Neutrophil (primary cell): Measurements from ENCODE around the gene PRR9.
A peak's percentile ranks its signal among the peaks of the same experiment; 100 is the strongest.
"Not testable (repeated sequence)": the region's sequence is repeated elsewhere in the genome, so short reads cannot be mapped to it uniquely, and the experiment has no call there.

Source experiments
- H3K27ac ChIP-seq: fragments of 200-600 bp; sonication (generic); 2 replicates; pipeline ENCODE4 v1.5.1; 2016; ENCODE audit warnings: mild to moderate bottlenecking, moderate library complexity
- H3K27me3 ChIP-seq: fragments of 200-600 bp; sonication (generic); 2 replicates; pipeline ENCODE4 v1.6.0; 2016; ENCODE audit warnings: mild to moderate bottlenecking
- H3K36me3 ChIP-seq: fragments of 200-600 bp; sonication (generic); 2 replicates; pipeline ENCODE4 v1.5.1; 2017
- H3K4me1 ChIP-seq, 2 experiments: fragments of 200-600 bp in 1 of 2; sonication (generic) in 1 of 2; 1 replicate in 1 of 2; 2 replicates in 1 of 2; pipeline versions ENCODE4 v1.5.1 to v1.6.1; 2013 to 2016; ENCODE audit warnings: low read depth in 1 of 2, low read length in 1 of 2, mild to moderate bottlenecking in 1 of 2, moderate library complexity in 1 of 2; ENCODE audit not compliant: control insufficient read depth in 1 of 2, insufficient read depth in 1 of 2
- H3K4me3 ChIP-seq, 2 experiments: fragments of 200-600 bp in 1 of 2; sonication (generic) in 1 of 2; 1 replicate in 1 of 2; 2 replicates in 1 of 2; pipeline ENCODE4 v1.5.1; 2013 to 2016; ENCODE audit warnings: low read depth in 1 of 2, low read length in 1 of 2, mild to moderate bottlenecking in 1 of 2, moderate library complexity in 1 of 2
- H3K9me3 ChIP-seq: fragments of 200-600 bp; sonication (generic); 2 replicates; pipeline ENCODE4 v1.5.1; 2016
- CTCF ChIP-seq: fragments of 200-600 bp; sonication (generic); IDR thresholded peaks from 2 replicates; pipeline ENCODE4 v1.5.1; 2016; ENCODE audit warnings: antibody characterized with exemption

Gene PRR9

GRCh38 chr1:153217744-153218416 lies 496 bp downstream of the PRR9 start:
- Histone ChIP-seq H3K4me1 (no peaks in the 10 kb centered on the region), H3K27me3 (peaks cover 76% of the 10 kb centered on the region), H3K9me3 (no peaks in the 10 kb centered on the region), H3K27ac (no peak overlapping the region), H3K4me3 (no peak overlapping the region), H3K36me3 (no peaks in the 10 kb centered on the region)
- no peak for TF ChIP-seq CTCF

- no peak for TF ChIP-seq CTCF
- Histone ChIP-seq H3K9me3 (no peaks in the 10 kb centered on the region), H3K4me3 (no peak overlapping the region)
Measured at GRCh38 chr1:153220606-153221303, 3.4 kb downstream of the PRR9 start.

GRCh38 chr1:153223040-153223891 lies 5.9 kb downstream of the PRR9 start:
- not testable (repeated sequence) for H3K4me3 ChIP-seq, H3K9me3 ChIP-seq, H3K4me1 ChIP-seq, H3K27ac ChIP-seq, H3K36me3 ChIP-seq
- H3K27me3 ChIP-seq, result peaks cover 76% of the 10 kb centered on the region
- TF ChIP-seq CTCF, result peak; percentile 63

More at GRCh38 chr1:153220606-153221303, 3.4 kb downstream of the PRR9 start:
- Histone ChIP-seq H3K36me3 (no peaks in the 10 kb centered on the region), H3K27me3 (peaks cover 76% of the 10 kb centered on the region), H3K27ac (no peak overlapping the region), H3K4me1 (no peaks in the 10 kb centered on the region)

- Histone ChIP-seq H3K27ac (no peak overlapping the region), H3K9me3 (no peaks in the 10 kb centered on the region), H3K27me3 (peaks cover 56% of the 10 kb centered on the region), H3K36me3 (no peaks in the 10 kb centered on the region), H3K4me3 (no peak overlapping the region), H3K4me1 (peaks cover 26 to 32% of the 10 kb centered on the region in 2 experiments)
- TF ChIP-seq CTCF, result no peak
Measured at GRCh38 chr1:153227810-153228209, 10.4 kb downstream of the PRR9 start.

- Histone ChIP-seq H3K4me3 (no peak overlapping the region), H3K36me3 (no peaks in the 10 kb centered on the region), H3K9me3 (no peaks in the 10 kb centered on the region), H3K27ac (no peak overlapping the region), H3K27me3 (peaks cover 55% of the 10 kb centered on the region), H3K4me1 (peaks cover 33 to 39% of the 10 kb centered on the region in 2 experiments)
- TF ChIP-seq CTCF, result no peak
Measured at GRCh38 chr1:153228491-153228890, 11.1 kb downstream of the PRR9 start.
